IPS DF 6.9 (cell line): ENCODE results near the gene PPT2.

ENCODE experiments used
- DNase-seq: peaks from one replicate; pipeline ENCODE4 v3.0.0-alpha.2; 2013; ENCODE audit warnings: low read depth, low spot score
- H3K27ac ChIP-seq: one replicate; pipeline ENCODE4 v1.5.1; 2013; ENCODE audit warnings: low read length, control low read depth
- H3K27me3 ChIP-seq: 2 replicates; pipeline ENCODE4 v1.6.1; 2013; ENCODE audit warnings: mild to moderate bottlenecking, low read length; ENCODE audit not compliant: control insufficient read depth, insufficient read depth
- H3K36me3 ChIP-seq: 2 replicates; pipeline ENCODE4 v1.6.1; 2013; ENCODE audit warnings: low read length; ENCODE audit not compliant: control insufficient read depth, insufficient read depth
- H3K4me1 ChIP-seq: 2 replicates; pipeline ENCODE4 v1.6.1; 2013; ENCODE audit warnings: low read length; ENCODE audit not compliant: control insufficient read depth, insufficient read depth
- H3K4me3 ChIP-seq: 2 replicates; pipeline ENCODE4 v1.5.1; 2013; ENCODE audit warnings: mild to moderate bottlenecking, low read length
- H3K9me3 ChIP-seq: 2 replicates; pipeline ENCODE4 v1.6.1; 2013; ENCODE audit warnings: low read length, inconsistent platforms; ENCODE audit not compliant: control insufficient read depth, insufficient read depth
- WGBS: extraction: QIAGEN DNeasy Blood & Tissue Kit; methylation state at CpG from one replicate; pipeline ENCODE4 v1.1.7; 2013; ENCODE audit warnings: mixed read lengths, missing lambda C conversion rate; ENCODE audit not compliant: insufficient read length, insufficient coverage; 5-methylcytosine and 5-hydroxymethylcytosine counted together

The PPT2 gene

GRCh38 chr6:32177183-32177787, 23.3 kb downstream of the PPT2 start:
- Histone ChIP-seq H3K4me1 (peaks cover 2% of the 10 kb centered on the region; the same call in 1 of the 2 replicates), H3K4me3 (peak overlapping the region; percentile 98; the same call in 1 of the 2 replicates), H3K9me3 (no peaks in the 10 kb centered on the region), H3K36me3 (peaks cover 6% of the 10 kb centered on the region; the same call in 1 of the 2 replicates), H3K27ac (peak overlapping the region; percentile 49), H3K27me3 (no peaks in the 10 kb centered on the region)
- DNase-seq: peak; percentile 98
- WGBS: no CpG with 5 or more reads among the region's 20 CpGs

GRCh38 chr6:32177788-32178546, 24.0 kb downstream of the PPT2 start, which contains the start of gene RNF5:
Gene RNF5 (plus strand): TSS chr6:32178405. CDS start chr6:32178512, 107 bp downstream.
- H3K27ac ChIP-seq: no peak within 1 kb of the TSS
- peak; percentile 96 for DNase-seq
- WGBS: no CpG with 5 or more reads among the region's 33 CpGs
- no peaks in the 10 kb centered on the region for H3K27me3 ChIP-seq
- H3K4me3 ChIP-seq: peak within 1 kb of the TSS; percentile 98; the same call in 1 of the 2 replicates
- H3K4me1 ChIP-seq: no peaks in the 10 kb centered on the region; the same call in 1 of the 2 replicates
- peaks cover 6% of the 10 kb centered on the region for H3K36me3 ChIP-seq
- no peaks in the 10 kb centered on the region for H3K9me3 ChIP-seq

GRCh38 chr6:32178547-32179440, 24.9 kb downstream of the PPT2 start:
- H3K4me3 ChIP-seq: peak overlapping the region; percentile 75; the same call in 1 of the 2 replicates
- H3K27me3 ChIP-seq: no peaks in the 10 kb centered on the region
- DNase-seq: no peak
- 100% methylated on average over 1 of the region's 24 CpGs for WGBS
- H3K9me3 ChIP-seq: no peaks in the 10 kb centered on the region
- no peak overlapping the region for H3K27ac ChIP-seq
- H3K4me1 ChIP-seq: no peaks in the 10 kb centered on the region; the same call in 1 of the 2 replicates
- H3K36me3 ChIP-seq: peaks cover 8% of the 10 kb centered on the region

- H3K36me3 ChIP-seq: peaks cover 8% of the 10 kb centered on the region
- no CpG with 5 or more reads among the region's 10 CpGs for WGBS
- H3K27me3 ChIP-seq: no peaks in the 10 kb centered on the region
- peaks cover 2% of the 10 kb centered on the region for H3K4me1 ChIP-seq
- DNase-seq: no peak
- no peak overlapping the region for H3K27ac ChIP-seq
- no peak overlapping the region for H3K4me3 ChIP-seq
- no peaks in the 10 kb centered on the region for H3K9me3 ChIP-seq
Measured at GRCh38 chr6:32179766-32180405, 25.9 kb downstream of the PPT2 start.

GRCh38 chr6:32181148-32181702, 27.3 kb downstream of the PPT2 start:
- Histone ChIP-seq H3K27me3 (no peaks in the 10 kb centered on the region), H3K4me1 (peaks cover 2% of the 10 kb centered on the region), H3K9me3 (no peaks in the 10 kb centered on the region), H3K4me3 (no peak overlapping the region), H3K27ac (no peak overlapping the region), H3K36me3 (peaks cover 8% of the 10 kb centered on the region)
- no peak for DNase-seq
- no CpG with 5 or more reads among the region's 15 CpGs for WGBS

- no peak for DNase-seq
- peaks cover 2% of the 10 kb centered on the region for H3K4me1 ChIP-seq
- no peaks in the 10 kb centered on the region for H3K9me3 ChIP-seq
- no peak overlapping the region for H3K4me3 ChIP-seq
- H3K27me3 ChIP-seq: no peaks in the 10 kb centered on the region
- H3K27ac ChIP-seq: no peak overlapping the region
- H3K36me3 ChIP-seq: peaks cover 15% of the 10 kb centered on the region
- WGBS: no CpG with 5 or more reads among the region's 10 CpGs
Measured at GRCh38 chr6:32181915-32182529, 28.1 kb downstream of the PPT2 start.

GRCh38 chr6:32182555-32182981, 28.6 kb downstream of the PPT2 start:
- H3K4me1 ChIP-seq: peaks cover 2% of the 10 kb centered on the region; the same call in 1 of the 2 replicates
- H3K27ac ChIP-seq: no peak overlapping the region

GRCh38 chr6:32183030-32183429, 29.1 kb downstream of the PPT2 start:
- H3K4me1 ChIP-seq: peaks cover 2% of the 10 kb centered on the region; the same call in 1 of the 2 replicates
- H3K27ac ChIP-seq: no peak overlapping the region
- no peak overlapping the region for H3K4me3 ChIP-seq
- peaks cover 21% of the 10 kb centered on the region for H3K36me3 ChIP-seq
- no peaks in the 10 kb centered on the region for H3K9me3 ChIP-seq
- no CpG with 5 or more reads among the region's 3 CpGs for WGBS
- H3K27me3 ChIP-seq: no peaks in the 10 kb centered on the region
- no peak for DNase-seq

More at GRCh38 chr6:32182555-32182981, 28.6 kb downstream of the PPT2 start:
- no CpG with 5 or more reads among the region's 10 CpGs for WGBS
- Histone ChIP-seq H3K4me3 (no peak overlapping the region), H3K9me3 (no peaks in the 10 kb centered on the region), H3K27me3 (no peaks in the 10 kb centered on the region), H3K36me3 (peaks cover 17% of the 10 kb centered on the region)
- DNase-seq: no peak

- Histone ChIP-seq H3K36me3 (peaks cover 22% of the 10 kb centered on the region), H3K27ac (no peak overlapping the region), H3K4me3 (no peak overlapping the region), H3K4me1 (peaks cover 2% of the 10 kb centered on the region; the same call in 1 of the 2 replicates), H3K9me3 (no peaks in the 10 kb centered on the region), H3K27me3 (no peaks in the 10 kb centered on the region)
- no CpG with 5 or more reads among the region's 15 CpGs for WGBS
- no peak for DNase-seq
Measured at GRCh38 chr6:32183483-32184083, 29.6 kb downstream of the PPT2 start.
